PC-3 (cell line): ENCODE results near the gene PARP16. TPM values are rescaled to one million over a fixed set of nuclear protein-coding genes. Genes with fewer than 3 reads are reported as not detected.

Source experiments
- ATAC-seq: fragments of 200-7000 bp; cut with Tn5 transposase; 2 replicates; pipeline ENCODE4 v1.9.1; 2020; ENCODE audit warnings: mild to moderate bottlenecking, moderate library complexity
- BruUV-seq: library from RNA; stranded (reverse); fragments of 400-500 nt; replicated peaks from 2 replicates; lab custom pipeline; 2021; lab: Mats Ljungman, UMichigan
- CTCF ChIA-PET: fragments of 300-600 bp; sonication (Branson Sonifier 250); formaldehyde crosslinking; loops from one replicate; lab custom pipeline; 2022; ENCODE audit warnings: antibody characterized with exemption; lab: Charles Lee
- POLR2A ChIA-PET: fragments of 300-600 bp; sonication (Branson Sonifier 250); formaldehyde crosslinking; loops from one replicate; lab custom pipeline; 2022; ENCODE audit warnings: antibody characterized with exemption; ENCODE audit not compliant: unreplicated experiment; lab: Charles Lee
- DNase-seq: peaks from one replicate; pipeline ENCODE4 v3.0.0-alpha.2; 2015
- H2AFZ ChIP-seq: fragments of 300-600 bp; sonication (generic); 2 replicates; pipeline ENCODE4 v1.6.0; 2016; ENCODE audit warnings: antibody characterized with exemption, low read length
- H3F3A ChIP-seq: fragments of 300-600 bp; sonication (generic); one replicate; pipeline ENCODE4 v1.6.0; 2017; ENCODE audit warnings: antibody characterized with exemption, low read length, control low read depth, mild to moderate bottlenecking; ENCODE audit not compliant: unreplicated experiment
- H3K27ac ChIP-seq: fragments of 300-600 bp; sonication (generic); 2 replicates; pipeline ENCODE4 v1.5.1; 2016; ENCODE audit warnings: mild to moderate bottlenecking, low read length
- H3K27me3 ChIP-seq: fragments of 300-600 bp; sonication (generic); 2 replicates; pipeline ENCODE4 v1.6.1; 2016; ENCODE audit warnings: low read length, mixed read lengths
- H3K36me3 ChIP-seq: fragments of 300-600 bp; sonication (generic); 2 replicates; pipeline ENCODE4 v1.6.1; 2016; ENCODE audit warnings: low read depth, mixed run types, low read length, mixed read lengths
- H3K4me1 ChIP-seq: fragments of 300-600 bp; sonication (generic); 2 replicates; pipeline ENCODE4 v1.5.1; 2016; ENCODE audit warnings: low read length; ENCODE audit not compliant: insufficient read depth
- H3K4me2 ChIP-seq: fragments of 300-600 bp; sonication (generic); 2 replicates; pipeline ENCODE4 v1.6.0; 2016; ENCODE audit warnings: low read length
- H3K4me3 ChIP-seq: fragments of 300-600 bp; sonication (generic); 2 replicates; pipeline ENCODE4 v1.5.1; 2016; ENCODE audit warnings: mild to moderate bottlenecking, low read length, mixed read lengths
- H3K79me2 ChIP-seq: fragments of 300-600 bp; sonication (generic); 2 replicates; pipeline ENCODE4 v1.6.1; 2017; ENCODE audit warnings: low read length, mixed read lengths
- H3K9ac ChIP-seq: fragments of 300-600 bp; sonication (generic); 2 replicates; pipeline ENCODE4 v1.6.0; 2016; ENCODE audit warnings: mild to moderate bottlenecking, low read length
- H3K9me2 ChIP-seq: fragments of 300-600 bp; sonication (generic); replicated peaks from 2 replicates; pipeline ENCODE4 v1.6.1; 2016; ENCODE audit warnings: mixed run types, low read length, mixed read lengths
- H3K9me3 ChIP-seq: fragments of 300-600 bp; sonication (generic); 2 replicates; pipeline ENCODE4 v1.6.1; 2016; ENCODE audit warnings: low read length, mixed read lengths
- H4K20me1 ChIP-seq: fragments of 300-600 bp; sonication (generic); 2 replicates; pipeline ENCODE4 v1.6.1; 2016; ENCODE audit warnings: low read length, mixed read lengths
- CTCF ChIP-seq: fragments of 300-600 bp; sonication (generic); conservative IDR thresholded peaks from 2 replicates; pipeline ENCODE4 v1.5.1; 2017; ENCODE audit warnings: antibody characterized with exemption, low read depth, mild to moderate bottlenecking, low read length
- EZH2 ChIP-seq: fragments of 300-600 bp; sonication (generic); IDR thresholded peaks from one replicate; pipeline ENCODE4 v1.6.1; 2017; ENCODE audit warnings: antibody characterized with exemption, mild to moderate bottlenecking, low read length; ENCODE audit not compliant: unreplicated experiment
- EZH2phosphoT487 ChIP-seq: fragments of 300-600 bp; sonication (generic); IDR thresholded peaks from 2 replicates; pipeline ENCODE4 v1.6.1; 2018; ENCODE audit warnings: mild to moderate bottlenecking, antibody characterized with exemption, low read length, borderline replicate concordance
- intact Hi-C: fragments of 100-400 bp; cut with micrococcal nuclease; formaldehyde crosslinking; loops from 2 replicates; pipeline ENCODE4 v1.9.0; 2023
- total RNA-seq: library from RNA; depleted of rRNA; stranded (reverse); fragments of >200 nt; gene quantifications from 2 replicates; pipeline ENCODE4 v1.2.3, GENCODE V29; 2014

Gene PARP16
- total RNA-seq, 1 experiment from 2014 or later, result 6.4 TPM

DNA sequence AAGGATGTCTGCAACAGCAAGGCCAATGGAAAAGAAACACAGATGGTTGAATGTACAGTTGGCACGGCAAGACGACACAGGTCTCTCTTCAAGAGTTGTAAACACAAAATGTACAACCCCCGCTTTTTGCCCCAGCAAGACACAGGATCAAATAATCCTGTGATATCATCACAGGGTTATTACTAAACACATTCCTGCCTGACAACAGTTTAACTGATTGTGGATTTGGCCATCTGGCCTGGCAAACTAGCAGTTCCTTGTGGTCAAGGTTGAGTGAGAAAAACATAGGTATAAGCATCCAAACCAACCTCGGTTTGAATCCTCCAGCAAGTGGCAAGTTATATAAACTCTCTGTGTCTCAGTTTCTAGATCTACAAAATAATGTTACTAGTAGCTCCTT is 23.4 kb downstream of the PARP16 start:
- ATAC-seq, result no peak
- CTCF ChIA-PET, result no interaction called here

GRCh38 chr15:65260968-65261367 is 25.7 kb downstream of the PARP16 start:
- ChIA-PET POLR2A (no interaction called here), CTCF (no interaction called here)
- TF ChIP-seq EZH2phosphoT487, result no peak
- TF ChIP-seq CTCF, result no peak
- TF ChIP-seq EZH2, result no peak
- intact Hi-C loops, result no loop called here
- no peak overlapping the region for H3K4me3 ChIP-seq
- no peak overlapping the region for H2AFZ ChIP-seq
- H3K9ac ChIP-seq, result no peak overlapping the region
- no peaks in the 10 kb centered on the region for H3F3A ChIP-seq
- DNase-seq (no peak), ATAC-seq (no peak)
- H3K4me1 ChIP-seq, result no peaks in the 10 kb centered on the region
- no peaks in the 10 kb centered on the region for H3K9me3 ChIP-seq
- no peak overlapping the region for H3K4me2 ChIP-seq
- no peaks in the 10 kb centered on the region for H3K27me3 ChIP-seq
- BruUV-seq, result no TSS peak
- H4K20me1 ChIP-seq, result no peaks in the 10 kb centered on the region
- no peaks in the 10 kb centered on the region for H3K79me2 ChIP-seq
- H3K9me2 ChIP-seq, result no peaks in the 10 kb centered on the region
- H3K36me3 ChIP-seq, result no peaks in the 10 kb centered on the region
- no peak overlapping the region for H3K27ac ChIP-seq

More for the DNA sequence above, 23.4 kb downstream of the PARP16 start:
- no peaks in the 10 kb centered on the region for H3F3A ChIP-seq
- no peaks in the 10 kb centered on the region for H3K9me3 ChIP-seq
- no peak for TF ChIP-seq EZH2
- TF ChIP-seq EZH2phosphoT487, result no peak
- no peak for TF ChIP-seq CTCF
- H3K36me3 ChIP-seq, result no peaks in the 10 kb centered on the region
- no peak overlapping the region for H3K4me2 ChIP-seq
- no peaks in the 10 kb centered on the region for H3K4me1 ChIP-seq
- no peak overlapping the region for H3K9ac ChIP-seq
- POLR2A ChIA-PET, result no interaction called here
- H2AFZ ChIP-seq, result no peak overlapping the region
- DNase-seq, result no peak
- no peak overlapping the region for H3K27ac ChIP-seq
- H3K9me2 ChIP-seq, result no peaks in the 10 kb centered on the region
- no TSS peak for BruUV-seq
- intact Hi-C loops, result no loop called here
- H4K20me1 ChIP-seq, result no peaks in the 10 kb centered on the region
- no peak overlapping the region for H3K4me3 ChIP-seq
- H3K79me2 ChIP-seq, result no peaks in the 10 kb centered on the region
- H3K27me3 ChIP-seq, result no peaks in the 10 kb centered on the region

- H3K27me3 ChIP-seq, result no peaks in the 10 kb centered on the region
- no peaks in the 10 kb centered on the region for H3K36me3 ChIP-seq
- H3K79me2 ChIP-seq, result no peaks in the 10 kb centered on the region
- no peaks in the 10 kb centered on the region for H3K9me2 ChIP-seq
- intact Hi-C loops, result no loop called here
- no peaks in the 10 kb centered on the region for H4K20me1 ChIP-seq
- H2AFZ ChIP-seq, result no peak overlapping the region
- no peak for DNase-seq
- ChIA-PET POLR2A (no interaction called here), CTCF (no interaction called here)
- H3K4me3 ChIP-seq, result no peak overlapping the region
- no TSS peak for BruUV-seq
- H3K9me3 ChIP-seq, result no peaks in the 10 kb centered on the region
- H3K4me2 ChIP-seq, result no peak overlapping the region
- no peak overlapping the region for H3K27ac ChIP-seq
- H3F3A ChIP-seq, result no peaks in the 10 kb centered on the region
- H3K9ac ChIP-seq, result no peak overlapping the region
- no peaks in the 10 kb centered on the region for H3K4me1 ChIP-seq
- TF ChIP-seq CTCF (no peak), EZH2phosphoT487 (no peak), EZH2 (no peak)
- ATAC-seq, result no peak
These were observed 27.3 kb downstream of the PARP16 start for GRCh38 chr15:65259367-65259797.
